Right ventricle myocardium inferior (tissue), 1 donor: ENCODE data around the gene CCRL2. TPM values are rescaled to one million over a fixed set of nuclear protein-coding genes. Genes with fewer than 3 reads are reported as not detected.
"Not testable (repeated sequence)": the region's sequence is repeated elsewhere in the genome, so short reads cannot be mapped to it uniquely, and the experiment has no call there.

Source experiments
- ATAC-seq: fragments of 200-7000 bp; cut with Tn5 transposase; one replicate; pipeline ENCODE4 v1.9.1; 2020; ENCODE audit warnings: mild to moderate bottlenecking, moderate library complexity
- DNase-seq: peaks from one replicate; pipeline ENCODE4 v3.0.0; 2021; ENCODE audit errors: missing footprints
- intact Hi-C: fragments of 100-400 bp; cut with DNase I; formaldehyde crosslinking; loops from one replicate; pipeline ENCODE4 v1.11.0; 2022
- total RNA-seq: library from RNA; stranded (reverse); fragmentation: NEBNext Ultra II Directional; extraction: Animal tissue kit (Norgen Biotek cat#: 25700); gene quantifications from one replicate; pipeline ENCODE4 v1.2.1, GENCODE V29; 2021
- donor health status: DM: no; HTN: yes; CAD: no; lungs with severe emphysema.

Gene CCRL2
- total RNA-seq, 1 donor from 2014 or later = 1.2 TPM

DNA sequence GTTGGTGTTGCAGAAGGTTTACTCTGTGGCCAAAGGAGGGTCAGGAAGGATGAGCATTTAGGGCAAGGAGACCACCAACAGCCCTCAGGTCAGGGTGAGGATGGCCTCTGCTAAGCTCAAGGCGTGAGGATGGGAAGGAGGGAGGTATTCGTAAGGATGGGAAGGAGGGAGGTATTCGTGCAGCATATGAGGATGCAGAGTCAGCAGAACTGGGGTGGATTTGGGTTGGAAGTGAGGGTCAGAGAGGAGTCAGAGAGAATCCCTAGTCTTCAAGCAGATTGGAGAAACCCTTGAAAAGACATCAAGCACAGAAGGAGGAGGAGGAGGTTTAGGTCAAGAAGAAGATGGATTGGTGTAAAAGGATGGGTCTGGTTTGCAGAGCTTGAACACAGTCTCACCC lies 32.3 kb upstream of the CCRL2 start:
- intact Hi-C loops = loop anchor here (5.0 kb wide), 1 partner anchor 287 kb away; no protein-coding TSS in a partner anchor
- DNase-seq = no peak
- no peak for ATAC-seq

DNA sequence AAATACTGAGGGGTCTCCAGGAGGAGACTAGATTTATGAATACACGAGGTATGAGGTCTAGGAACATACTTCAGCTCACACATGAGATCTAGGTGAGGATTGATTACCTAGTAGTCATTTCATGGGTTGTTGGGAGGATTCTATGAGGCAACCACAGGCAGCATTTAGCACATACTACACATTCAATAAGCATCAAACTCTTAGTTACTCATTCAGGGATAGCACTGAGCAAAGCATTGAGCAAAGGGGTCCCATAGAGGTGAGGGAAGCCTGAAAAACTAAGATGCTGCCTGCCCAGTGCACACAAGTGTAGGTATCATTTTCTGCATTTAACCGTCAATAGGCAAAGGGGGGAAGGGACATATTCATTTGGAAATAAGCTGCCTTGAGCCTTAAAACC lies 31.8 kb upstream of the CCRL2 start:
- ATAC-seq = no peak
- intact Hi-C loops = no loop called here
- DNase-seq = no peak

DNA sequence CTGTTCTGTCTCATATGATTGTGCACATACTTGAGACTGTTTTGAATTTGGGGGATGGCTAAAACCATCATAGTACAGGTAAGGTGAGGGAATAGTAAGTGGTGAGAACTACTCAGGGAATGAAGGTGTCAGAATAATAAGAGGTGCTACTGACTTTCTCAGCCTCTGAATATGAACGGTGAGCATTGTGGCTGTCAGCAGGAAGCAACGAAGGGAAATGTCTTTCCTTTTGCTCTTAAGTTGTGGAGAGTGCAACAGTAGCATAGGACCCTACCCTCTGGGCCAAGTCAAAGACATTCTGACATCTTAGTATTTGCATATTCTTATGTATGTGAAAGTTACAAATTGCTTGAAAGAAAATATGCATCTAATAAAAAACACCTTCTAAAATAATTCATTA lies 31.2 kb upstream of the CCRL2 start:
- no peak for ATAC-seq
- intact Hi-C loops = no loop called here
- DNase-seq = no peak

DNA sequence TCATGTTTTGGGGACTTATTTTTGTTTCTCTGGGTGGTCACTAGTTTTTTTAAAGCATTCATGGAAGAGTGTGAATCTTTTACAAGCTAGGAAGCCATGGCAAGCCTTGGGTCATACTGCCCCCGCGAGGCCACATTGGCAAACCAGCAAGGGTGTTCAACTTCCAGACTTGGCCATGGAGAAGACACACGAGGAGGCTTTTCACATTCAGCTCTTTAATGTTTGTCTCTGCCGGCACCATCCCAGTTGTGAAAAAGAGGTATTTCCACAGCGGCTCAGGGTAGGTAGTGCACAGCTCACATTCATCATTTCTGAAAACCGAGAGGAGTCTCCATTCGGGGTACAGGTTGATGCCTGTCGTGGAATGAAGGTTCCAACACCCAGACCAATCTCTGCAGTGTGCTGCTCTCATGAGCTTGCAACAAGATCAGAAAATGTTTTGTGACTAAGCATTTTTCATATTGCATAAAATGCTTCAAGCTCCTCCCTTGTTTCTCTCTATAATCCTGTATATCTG lies 28.6 kb upstream of the CCRL2 start:
- ATAC-seq (no peak), DNase-seq (peak; percentile 75)
- intact Hi-C loops = no loop called here

DNA sequence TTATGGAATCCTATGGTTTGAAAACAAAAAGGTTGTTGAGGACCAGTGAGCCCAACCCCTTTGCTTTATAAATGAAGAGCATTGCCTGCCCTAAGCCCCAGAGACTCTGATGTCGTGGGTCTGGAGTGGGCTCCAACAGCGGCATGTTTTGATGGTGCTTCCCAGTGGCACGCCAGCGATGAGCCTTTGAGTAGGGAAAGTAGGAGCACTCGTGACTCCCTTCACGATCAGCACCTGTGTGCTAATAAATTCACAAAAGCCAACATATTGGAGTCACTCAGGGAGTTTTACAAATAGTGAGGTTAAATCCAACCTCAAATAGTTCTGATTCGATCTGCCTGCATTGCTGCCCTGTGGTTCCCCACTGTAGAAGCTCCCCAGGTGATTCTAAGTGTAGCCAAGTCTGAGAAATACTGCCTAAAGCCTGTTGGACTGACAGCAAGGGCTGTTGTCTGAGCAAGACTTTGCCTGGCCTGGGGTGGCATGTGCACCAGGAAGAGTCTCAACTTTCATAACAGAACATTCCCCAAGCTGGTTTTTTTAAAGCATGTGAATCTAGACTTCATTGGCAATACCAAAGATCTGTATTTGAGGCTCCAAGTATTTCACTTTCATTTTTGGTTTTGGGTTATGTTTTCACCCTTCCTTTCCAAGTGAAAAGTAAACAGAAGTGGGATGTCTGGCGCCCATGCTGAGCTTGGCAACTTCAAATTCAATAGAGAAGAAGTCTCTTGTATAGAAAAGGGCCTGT lies 26.4 kb upstream of the CCRL2 start:
- DNase-seq (no peak), ATAC-seq (no peak)
- intact Hi-C loops = no loop called here

DNA sequence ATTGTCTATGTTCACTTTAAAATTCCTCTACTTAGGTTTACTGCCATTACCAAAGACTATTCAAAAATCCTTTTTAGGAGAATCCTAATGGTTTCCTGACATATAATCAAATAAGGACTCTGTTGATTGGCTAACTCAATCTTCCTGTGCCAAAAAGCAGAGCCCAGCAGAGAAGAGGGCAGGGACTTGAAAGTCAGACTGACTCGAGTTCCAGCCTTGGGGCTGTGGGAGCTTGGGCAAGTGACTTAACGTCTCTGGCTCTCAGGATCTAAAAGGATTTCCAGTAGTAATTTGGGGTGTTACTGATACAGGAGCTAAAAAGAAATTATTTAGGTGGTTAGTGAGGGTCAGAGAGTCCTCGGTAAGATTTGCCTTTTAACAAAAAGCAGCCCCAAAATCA lies 25.4 kb upstream of the CCRL2 start:
- intact Hi-C loops = no loop called here
- ATAC-seq (no peak), DNase-seq (no peak)

DNA sequence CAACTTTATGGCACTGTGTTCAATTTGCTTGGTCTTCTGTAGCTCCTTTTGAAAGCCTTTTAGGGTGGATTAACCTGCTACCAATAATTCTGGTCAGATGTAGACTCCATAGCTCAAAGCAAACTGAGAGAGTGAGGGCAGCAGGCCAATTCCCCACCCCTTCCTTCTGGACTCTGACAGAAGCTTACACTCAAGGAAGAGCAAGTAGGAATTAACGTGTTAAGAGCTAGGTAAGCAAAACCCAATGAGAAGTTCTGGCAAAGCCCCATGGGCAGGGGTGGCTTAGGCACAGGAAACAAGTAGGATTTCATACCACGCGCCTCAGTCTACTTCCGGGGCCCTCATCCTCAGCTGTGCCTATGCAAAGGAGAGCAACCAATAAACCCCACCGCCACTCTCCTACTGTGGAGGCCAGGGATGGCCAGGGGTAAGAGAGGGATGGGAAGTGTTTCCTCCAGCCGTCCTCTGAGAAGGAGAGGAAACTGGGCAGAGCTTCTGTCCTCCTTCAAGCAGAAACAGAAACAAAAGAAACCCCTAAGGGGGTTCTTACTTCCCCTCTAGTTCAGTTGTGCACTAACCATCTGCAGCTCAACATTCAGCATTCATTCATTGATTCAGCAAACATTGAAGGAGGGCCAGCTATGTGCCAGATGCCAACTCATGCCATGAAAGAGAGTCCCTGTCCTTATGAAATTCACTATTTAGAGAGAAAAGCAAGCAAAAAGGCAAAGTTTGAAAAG lies 23.7 kb upstream of the CCRL2 start:
- intact Hi-C loops = no loop called here

DNA sequence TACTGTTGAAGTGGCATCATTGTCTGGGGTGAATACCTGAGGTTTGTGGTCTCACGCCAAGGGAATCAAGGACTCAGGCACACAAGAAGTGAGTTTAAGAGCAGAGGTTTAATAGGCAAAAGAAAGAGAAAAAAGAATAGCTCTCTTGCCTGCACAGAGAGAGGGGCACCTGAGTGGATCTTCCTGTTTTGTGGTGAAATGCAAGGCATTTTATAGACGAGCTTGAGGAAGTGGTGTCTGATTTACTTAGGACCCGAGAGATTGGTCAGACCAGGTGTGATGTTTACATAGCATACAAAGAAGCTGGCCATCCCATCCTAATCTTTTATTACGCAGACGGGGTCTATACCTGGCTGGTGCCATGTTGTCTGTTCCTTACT lies 23.1 kb upstream of the CCRL2 start:
- intact Hi-C loops = no loop called here
- ATAC-seq (no peak), DNase-seq (no peak)

More for the DNA sequence above, 23.7 kb upstream of the CCRL2 start:
- DNase-seq (no peak), ATAC-seq (peak; percentile 10)

DNA sequence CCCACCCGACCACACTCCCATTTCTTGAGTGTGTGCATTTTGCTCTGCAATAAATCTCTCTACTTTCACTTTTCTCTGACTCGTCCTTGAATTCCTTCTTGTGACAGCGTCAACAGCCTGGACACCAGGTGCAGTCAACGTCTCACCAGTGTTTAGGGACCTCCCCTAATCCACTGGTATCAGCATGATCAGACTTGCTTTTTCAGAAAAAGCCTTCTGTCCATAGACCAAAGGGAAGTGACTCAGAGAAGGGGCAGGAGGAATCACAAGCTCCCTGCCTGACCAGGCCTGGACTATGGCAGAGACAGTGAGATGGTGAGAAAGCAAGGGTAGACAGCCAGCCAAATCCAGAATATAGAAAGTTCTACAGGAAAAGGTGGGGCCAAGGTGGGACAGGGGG lies 20.9 kb upstream of the CCRL2 start:
- intact Hi-C loops = no loop called here
- DNase-seq (no peak), ATAC-seq (no peak)

DNA sequence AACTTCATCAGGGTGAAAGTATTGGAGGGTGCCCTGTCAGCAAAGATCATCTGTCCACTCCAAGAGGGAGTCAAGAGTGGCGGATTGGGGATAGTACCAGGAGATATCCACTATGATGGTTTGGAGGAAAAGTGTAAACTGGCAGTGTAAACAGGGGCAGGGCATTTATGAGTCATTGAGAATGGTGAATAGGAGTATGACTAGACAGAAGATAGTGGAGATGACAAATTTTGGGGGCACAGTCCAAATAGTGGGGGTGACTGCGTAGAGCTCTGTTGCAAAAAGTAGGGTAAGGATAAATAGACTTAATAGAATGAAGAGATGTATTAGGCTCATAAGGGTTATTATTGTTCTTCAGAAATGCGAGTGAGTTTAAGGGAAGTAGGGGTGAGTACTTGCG lies 18.2 kb upstream of the CCRL2 start:
- DNase-seq, ATAC-seq, intact Hi-C loops: not testable (repeated sequence)

DNA sequence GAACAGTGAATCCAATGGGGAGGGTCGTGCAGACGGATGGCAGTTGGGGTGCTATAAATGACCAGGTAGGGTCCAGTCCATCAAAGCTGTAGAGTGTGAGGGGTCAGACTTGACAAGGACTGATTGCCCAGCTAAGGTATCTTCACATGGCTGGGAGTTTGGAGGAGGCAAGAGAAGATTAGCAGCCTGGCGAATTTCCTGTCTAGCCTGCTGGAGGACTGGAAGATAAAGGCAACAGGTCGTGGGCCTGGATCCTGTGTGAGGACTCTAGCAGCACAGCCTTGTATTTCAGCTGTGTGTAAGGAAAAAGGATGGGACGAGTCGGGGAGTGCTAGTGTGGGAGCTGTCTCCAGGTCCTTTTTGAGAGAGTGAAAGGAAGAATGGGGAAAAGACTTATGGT lies 17.8 kb upstream of the CCRL2 start:
- ATAC-seq (no peak), DNase-seq (no peak)
- intact Hi-C loops = no loop called here

DNA sequence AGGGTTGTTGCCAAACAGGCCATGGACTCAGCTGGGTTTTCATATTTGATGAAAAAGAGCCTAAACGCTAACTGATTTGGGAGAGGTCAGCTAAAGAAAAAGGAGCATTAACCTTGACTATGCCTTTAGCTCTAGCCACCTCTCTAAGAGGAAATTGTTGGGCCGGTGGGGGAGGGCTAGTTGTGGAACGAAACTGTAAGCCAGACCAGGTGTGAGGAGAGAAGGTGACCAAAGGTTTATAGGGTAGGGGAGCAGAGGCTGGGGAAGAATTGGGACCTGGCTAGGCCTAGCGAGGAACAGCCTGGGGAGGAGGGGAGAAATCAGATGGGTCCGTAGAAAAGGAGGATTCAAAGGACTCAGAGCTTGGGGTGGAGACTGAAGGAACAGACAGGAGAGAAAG lies 15.5 kb upstream of the CCRL2 start:
- DNase-seq, ATAC-seq, intact Hi-C loops: not testable (repeated sequence)

DNA sequence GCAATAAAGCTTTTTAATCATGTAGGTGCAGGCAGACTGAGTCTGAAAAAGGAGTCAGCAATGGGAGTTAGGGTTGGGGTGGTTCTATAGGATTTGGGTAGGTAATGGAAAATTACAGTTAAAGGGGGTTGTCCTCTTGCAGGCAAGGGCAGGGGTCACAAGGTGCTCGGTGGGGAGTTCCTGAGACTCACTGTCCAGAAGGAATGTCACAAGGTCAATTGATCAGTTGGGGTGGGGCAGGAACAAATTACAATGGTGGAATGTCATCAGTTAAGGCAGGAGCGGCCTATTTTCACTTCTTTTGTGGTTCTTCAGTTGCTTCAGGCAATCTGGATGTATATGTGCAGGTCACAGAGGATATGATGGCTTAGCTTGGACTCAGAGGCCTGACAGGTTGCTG lies 14.0 kb upstream of the CCRL2 start:
- intact Hi-C loops = no loop called here
- ATAC-seq = no peak
- DNase-seq = no peak

DNA sequence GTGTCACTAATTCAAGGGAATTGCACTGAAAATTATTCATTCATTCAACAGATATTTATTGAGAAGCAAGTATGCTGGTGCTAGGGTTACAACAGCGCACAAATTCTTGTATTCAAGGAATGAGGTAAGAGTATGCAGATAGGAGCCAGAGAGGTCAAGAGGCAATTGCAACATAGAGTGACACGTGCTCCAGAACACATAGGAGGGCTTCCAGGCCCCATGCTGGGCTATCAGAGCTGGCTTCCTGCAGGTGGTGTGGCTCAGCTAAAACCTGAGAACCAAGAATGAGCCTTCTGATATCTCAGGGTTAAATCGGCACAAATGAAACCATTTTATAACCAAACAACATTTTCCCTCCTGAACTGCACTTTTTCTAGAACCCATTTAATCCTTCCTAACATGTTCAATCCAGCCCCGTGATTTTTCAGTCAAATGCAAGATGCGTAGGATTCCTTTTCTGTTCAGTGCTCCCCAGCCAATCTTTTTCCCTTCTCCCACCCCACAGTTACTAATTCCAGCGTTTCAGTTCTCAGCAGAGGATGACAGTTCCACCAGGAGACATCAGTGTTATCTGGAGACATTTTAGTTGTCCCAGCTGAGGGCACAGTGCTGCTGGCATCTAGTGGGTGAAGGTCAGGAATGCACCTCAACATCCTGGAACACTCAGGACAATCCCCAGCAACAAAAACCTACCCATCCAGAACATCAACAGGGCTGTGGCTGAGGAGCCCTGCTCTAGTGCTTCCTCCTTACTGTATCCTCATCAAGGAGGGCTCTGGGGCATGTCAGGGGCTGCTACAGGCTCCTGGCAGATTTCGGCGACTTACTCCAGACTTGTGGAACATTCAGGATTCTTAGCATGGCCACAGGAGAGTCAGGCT lies 13.3 kb upstream of the CCRL2 start:
- intact Hi-C loops = no loop called here
- ATAC-seq (peak; percentile 78), DNase-seq (no peak)

DNA sequence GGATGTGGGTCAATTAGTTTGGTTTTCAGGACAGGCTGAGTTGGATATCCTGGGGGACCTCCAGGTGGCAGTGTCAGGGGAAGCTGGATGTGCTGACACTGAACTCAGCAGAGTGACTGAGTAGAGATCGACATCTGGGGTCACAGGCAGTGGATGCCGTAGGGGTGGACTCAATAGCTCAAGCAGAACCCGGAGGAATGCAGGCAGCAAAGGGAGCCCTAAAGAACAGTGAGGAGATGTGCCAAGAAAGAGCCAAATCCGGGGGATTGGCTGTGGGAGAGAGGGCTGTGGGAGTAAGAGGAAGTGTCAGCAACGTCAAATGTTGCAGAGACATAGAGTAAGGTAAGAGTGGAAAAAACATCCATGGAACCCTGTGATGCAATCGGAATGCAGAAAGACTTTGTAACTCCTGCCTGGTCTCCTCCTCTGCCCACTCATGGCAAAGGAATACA lies 11.8 kb upstream of the CCRL2 start:
- ATAC-seq (no peak), DNase-seq (no peak)
- intact Hi-C loops = no loop called here

DNA sequence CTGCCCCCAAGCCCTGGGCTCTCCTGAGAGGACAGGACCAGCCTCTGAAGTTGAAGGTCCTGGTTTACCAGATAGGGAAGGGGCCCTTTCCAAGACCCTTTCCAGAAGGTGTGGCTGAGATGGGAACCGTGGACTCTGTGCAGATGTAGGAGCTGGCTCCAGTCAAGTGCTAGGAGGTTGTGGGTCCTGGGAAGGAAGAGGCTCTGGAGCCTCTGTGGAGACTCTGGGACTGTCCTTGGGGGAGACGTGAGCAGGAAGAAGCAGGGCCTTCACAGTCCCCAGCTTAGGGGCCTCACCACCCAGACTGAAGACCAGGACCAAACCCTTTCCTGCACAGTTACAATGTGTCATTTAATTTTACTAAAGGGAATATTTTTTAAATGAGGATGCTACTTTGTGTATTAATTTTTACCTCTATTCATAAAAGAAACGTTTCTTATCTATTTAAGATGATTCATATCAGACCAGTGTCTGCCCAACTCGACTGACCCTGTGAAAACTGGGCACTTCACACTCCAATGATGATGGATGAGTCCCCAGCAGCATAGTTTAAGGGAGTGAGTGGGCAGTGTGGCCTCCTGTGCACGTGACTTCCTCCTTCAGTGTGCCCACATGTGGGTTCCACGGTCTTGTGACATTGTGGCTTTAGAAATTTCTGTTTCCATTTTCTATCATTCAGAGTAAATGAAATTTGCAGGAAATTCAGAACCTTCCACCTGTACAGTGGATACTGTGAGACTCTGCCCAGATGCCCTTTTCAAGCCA lies 11.1 kb upstream of the CCRL2 start:
- ATAC-seq = no peak
- DNase-seq = no peak
- intact Hi-C loops = no loop called here

DNA sequence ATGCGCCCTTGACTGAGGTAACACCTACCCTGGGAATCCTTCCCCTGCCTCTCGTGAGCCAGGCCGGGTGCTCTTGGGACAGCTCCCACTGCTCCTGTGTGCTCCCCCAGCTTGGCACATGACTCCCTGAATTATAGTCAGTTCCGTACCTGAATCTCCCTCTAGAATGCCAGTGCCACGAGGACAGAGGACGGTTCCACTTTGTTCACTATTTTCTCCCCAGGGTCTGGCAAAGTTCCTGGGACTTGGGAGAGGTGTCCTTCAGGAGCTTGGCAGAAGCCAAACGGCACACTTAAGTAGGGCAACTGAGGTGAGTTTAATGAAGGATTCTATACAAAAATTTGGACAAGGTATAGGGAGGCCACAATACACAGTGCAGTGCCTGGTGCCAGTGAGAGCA lies 9.9 kb upstream of the CCRL2 start:
- ATAC-seq = no peak
- DNase-seq = no peak
- intact Hi-C loops = no loop called here

DNA sequence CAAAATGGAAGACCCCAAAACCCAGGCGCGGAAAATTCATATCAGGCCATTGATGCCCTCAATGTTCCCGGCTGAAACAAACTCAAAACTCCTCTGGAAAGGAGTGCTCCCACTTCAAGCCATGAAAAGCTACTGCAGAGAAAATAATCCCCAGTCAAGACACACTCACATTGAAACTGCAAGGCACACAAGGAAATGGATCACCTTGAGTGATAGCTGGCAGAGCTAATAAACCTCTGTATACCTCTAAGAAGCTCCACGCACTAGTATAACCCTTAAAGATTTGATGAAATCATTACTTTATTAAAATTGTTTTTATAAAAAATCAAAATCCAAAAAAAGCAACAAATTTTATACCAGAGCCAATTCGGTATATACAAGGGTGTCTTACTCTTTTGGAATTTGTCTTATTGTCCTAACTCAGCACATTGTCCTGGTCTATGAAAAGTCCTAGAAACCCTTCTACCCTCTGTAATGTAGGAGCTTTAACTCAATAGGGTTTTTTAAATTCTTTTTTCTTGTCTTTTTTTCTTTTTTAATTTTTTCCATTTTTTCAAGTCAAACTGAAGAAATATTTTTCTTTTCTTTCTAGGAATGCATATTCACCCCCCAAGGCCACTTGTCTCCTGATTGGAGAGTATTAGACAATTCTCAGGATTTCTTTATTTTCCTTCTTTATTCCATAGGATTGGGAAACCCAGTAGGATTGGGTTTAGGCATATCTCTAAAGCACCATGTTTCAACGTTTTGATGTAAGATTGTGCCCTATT lies 8.7 kb upstream of the CCRL2 start:
- ATAC-seq = no peak
- intact Hi-C loops = no loop called here

More for the DNA sequence above, 8.7 kb upstream of the CCRL2 start:
- DNase-seq = no peak
